GM13976 (cell line): ENCODE data around the gene LRRC2.
"Not testable (repeated sequence)": the region's sequence is repeated elsewhere in the genome, so short reads cannot be mapped to it uniquely, and the experiment has no call there.

ENCODE experiments used
- DNase-seq: peaks from one replicate; pipeline ENCODE4 v3.0.0; 2012; ENCODE audit warnings: low spot score
- CTCF ChIP-seq: IDR thresholded peaks from 2 replicates; pipeline ENCODE4 v1.5.1; 2012; ENCODE audit warnings: borderline replicate concordance, mild to moderate bottlenecking; ENCODE audit not compliant: insufficient read depth; ENCODE audit errors: extremely low read depth, missing control alignments, control extremely low read depth
- in situ Hi-C: fragments of 300-500 bp; cut with MboI; formaldehyde crosslinking; loops from one replicate; pipeline ENCODE4 v1.12.0; 2022; ENCODE audit warnings: low sequenced_read_pairs, mixed read lengths, inconsistent platforms; ENCODE audit not compliant: unreplicated experiment

LRRC2 gene

GRCh38 chr3:46496746-46497555 is 69.2 kb downstream of the LRRC2 start:
- no peak for TF ChIP-seq CTCF
- in situ Hi-C loops, result no loop called here
- DNase-seq, result peak; percentile 58

GRCh38 chr3:46495901-46496456 is 70.1 kb downstream of the LRRC2 start:
- in situ Hi-C loops, result no loop called here
- no peak for DNase-seq
- TF ChIP-seq CTCF, result no peak

GRCh38 chr3:46494491-46494890 is 71.6 kb downstream of the LRRC2 start:
- DNase-seq, result not testable (repeated sequence)
- in situ Hi-C loops, result loop anchor here (5.0 kb wide), 1 partner anchor 138 kb away; no protein-coding TSS in a partner anchor

- TF ChIP-seq CTCF, result no peak
- in situ Hi-C loops, result loop anchor here (5.0 kb wide), 1 partner anchor 139 kb away; no protein-coding TSS in a partner anchor
- DNase-seq, result no peak
Measured at GRCh38 chr3:46492890-46493547, 73.1 kb downstream of the LRRC2 start.

- in situ Hi-C loops, result loop anchor here (5.0 kb wide), 1 partner anchor 141 kb away; no protein-coding TSS in a partner anchor
- no peak for TF ChIP-seq CTCF
- DNase-seq, result no peak
Measured at GRCh38 chr3:46491089-46492070, 74.7 kb downstream of the LRRC2 start.

- DNase-seq, result no peak
- in situ Hi-C loops, result loop anchor here (5.0 kb wide), 1 partner anchor 142 kb away; no protein-coding TSS in a partner anchor
- TF ChIP-seq CTCF, result no peak
Measured at GRCh38 chr3:46490338-46491084, 75.6 kb downstream of the LRRC2 start.
